Epithelial cell of esophagus (primary cell): ENCODE results near the gene TTYH1.

Source experiments
- DNase-seq: peaks from one replicate; pipeline ENCODE4 v3.0.0; 2010; ENCODE audit warnings: low read depth
- H3K4me3 ChIP-seq: 2 replicates; pipeline ENCODE4 v1.5.1; 2011; ENCODE audit warnings: mild to moderate bottlenecking, low read length, control low read depth
- CTCF ChIP-seq: IDR thresholded peaks from 2 replicates; pipeline ENCODE4 v1.5.1; 2011; ENCODE audit warnings: low read depth, mild to moderate bottlenecking, low read length, control low read depth, inconsistent platforms; ENCODE audit not compliant: insufficient read depth; ENCODE audit errors: missing control alignments

Gene TTYH1

GRCh38 chr19:54425382-54425723 lies 10.1 kb downstream of the TTYH1 start:
- no peak for DNase-seq
- no peak overlapping the region for H3K4me3 ChIP-seq

GRCh38 chr19:54426291-54426931 lies 11.1 kb downstream of the TTYH1 start:
- TF ChIP-seq CTCF, result no peak
- H3K4me3 ChIP-seq, result no peak overlapping the region
- DNase-seq, result no peak

More at GRCh38 chr19:54425382-54425723, 10.1 kb downstream of the TTYH1 start:
- TF ChIP-seq CTCF, result no peak

DNA sequence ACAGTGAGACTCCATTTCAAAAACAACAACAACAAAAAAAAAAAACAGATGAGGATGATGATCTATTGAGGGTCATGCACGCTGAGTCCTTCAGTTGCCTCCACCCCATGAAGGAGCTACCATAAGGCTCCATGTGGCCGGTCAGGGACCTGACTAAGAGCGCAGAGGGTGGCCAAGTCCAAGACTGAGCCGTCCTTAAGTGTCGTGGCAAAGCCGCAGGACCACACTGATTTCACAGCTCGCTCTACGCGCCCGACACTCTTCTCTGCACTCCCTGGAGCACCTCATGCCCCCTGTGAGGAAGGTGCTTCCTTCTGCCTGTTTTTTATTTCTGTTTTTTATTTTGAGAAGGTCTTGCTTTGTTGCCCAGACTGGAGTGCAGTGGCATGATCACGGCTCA lies 12.3 kb downstream of the TTYH1 start:
- no peak for TF ChIP-seq CTCF
- H3K4me3 ChIP-seq, result no peak overlapping the region
- DNase-seq, result no peak

DNA sequence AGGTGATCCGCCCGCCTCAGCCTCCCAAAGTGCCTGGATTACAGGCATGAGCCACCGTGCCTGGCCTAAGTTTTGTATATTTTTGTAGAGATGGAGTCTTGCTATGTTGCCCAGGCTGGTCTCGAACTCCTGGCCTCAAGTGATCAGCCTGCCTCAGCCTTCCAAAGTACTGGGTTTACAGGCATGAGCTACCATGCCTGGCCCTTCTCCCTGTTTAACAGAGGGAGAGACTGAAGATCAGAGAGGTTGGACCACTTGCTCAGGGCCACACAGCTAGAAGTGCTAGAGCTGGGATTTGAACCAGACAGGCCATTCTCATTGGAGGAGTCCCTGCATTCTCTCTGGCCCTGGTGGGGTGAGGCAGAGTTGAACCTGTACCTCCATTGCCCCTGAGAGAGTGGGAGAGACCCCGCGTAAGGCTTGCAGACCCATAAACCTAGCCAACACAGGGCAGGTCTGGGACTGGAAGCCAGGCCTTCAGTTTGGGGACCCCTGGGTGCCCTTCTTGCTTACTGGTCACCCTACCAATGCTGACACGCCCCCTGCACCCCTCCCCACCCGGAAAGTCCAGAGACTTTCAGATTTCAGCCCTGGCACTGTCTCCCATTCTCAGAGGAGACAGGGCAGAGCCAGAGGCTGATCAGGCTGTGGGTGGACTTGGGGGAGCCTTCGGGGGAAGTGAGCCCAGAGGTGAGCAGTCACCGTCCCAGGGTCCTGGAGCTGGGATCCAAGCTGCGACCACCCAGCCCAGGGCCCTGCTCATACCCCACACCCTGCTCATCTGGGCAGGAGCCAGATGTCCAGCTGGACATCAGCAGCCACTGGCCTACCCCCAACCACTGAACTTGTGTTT lies 13.3 kb downstream of the TTYH1 start:
- TF ChIP-seq CTCF, result no peak
- DNase-seq, result no peak
- no peak overlapping the region for H3K4me3 ChIP-seq

DNA sequence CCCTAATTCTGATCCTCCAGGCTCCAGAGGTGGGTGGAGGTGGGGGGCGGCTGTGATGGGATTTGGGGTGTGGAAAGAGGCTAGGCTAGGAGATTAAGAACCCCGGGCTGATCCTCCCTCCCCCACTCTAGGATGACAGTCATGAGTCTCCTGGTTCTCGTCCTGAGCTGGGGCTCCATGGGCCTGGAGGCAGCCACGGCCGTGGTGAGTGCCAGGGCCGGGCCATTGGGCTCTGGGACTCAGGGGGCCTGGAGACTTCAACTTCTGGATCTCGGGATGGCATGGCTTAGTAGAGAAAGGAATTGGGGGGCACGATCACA lies 13.9 kb downstream of the TTYH1 start:
- DNase-seq, result no peak
- no peak overlapping the region for H3K4me3 ChIP-seq
- no peak for TF ChIP-seq CTCF

DNA sequence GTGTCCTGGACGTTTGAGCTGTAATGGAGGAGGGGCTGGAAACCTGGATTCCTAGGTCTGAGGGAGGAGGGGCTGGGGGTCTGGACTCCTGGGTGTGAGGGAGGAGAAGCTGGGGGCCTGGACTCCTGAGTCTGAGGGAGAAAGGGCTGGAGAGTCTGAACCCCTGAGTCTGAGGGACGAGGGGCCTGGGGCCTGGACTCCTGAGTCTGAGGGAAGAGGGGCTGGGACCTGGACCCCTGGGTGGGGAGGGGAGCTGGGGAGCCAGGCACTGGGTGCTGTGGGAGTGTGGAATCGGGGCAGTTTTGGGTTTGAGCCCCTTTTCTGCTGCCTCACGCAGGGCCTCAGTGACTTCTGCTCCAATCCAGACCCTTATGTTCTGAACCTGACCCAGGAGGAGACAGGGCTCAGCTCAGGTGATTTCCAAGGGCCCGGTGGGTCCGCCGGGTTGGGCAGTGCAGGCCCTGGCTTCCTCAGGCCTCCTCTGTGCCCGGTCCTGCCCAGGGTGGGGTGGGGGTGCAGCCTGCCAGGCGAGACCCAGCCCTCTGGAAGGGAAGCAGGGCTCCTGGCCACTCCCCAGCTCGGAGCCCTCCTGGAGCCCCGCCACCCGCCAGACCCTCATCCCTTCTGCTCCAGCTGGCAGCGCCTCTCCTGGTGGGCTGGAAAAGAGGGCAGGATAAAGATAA lies 14.4 kb downstream of the TTYH1 start:
- DNase-seq, result no peak
- no peak for TF ChIP-seq CTCF
- no peak overlapping the region for H3K4me3 ChIP-seq
